ENCODE data around the gene PDLIM1. TPM values are rescaled to one million over a fixed set of nuclear protein-coding genes. Genes with fewer than 3 reads are reported as not detected.

The PDLIM1 gene
- total and polyA plus RNA-seq, 2 of the 13 experiments (the other 11 are each of a cell fraction or from before 2014, with no cell fraction given) = 119 to 123 TPM

DNA sequence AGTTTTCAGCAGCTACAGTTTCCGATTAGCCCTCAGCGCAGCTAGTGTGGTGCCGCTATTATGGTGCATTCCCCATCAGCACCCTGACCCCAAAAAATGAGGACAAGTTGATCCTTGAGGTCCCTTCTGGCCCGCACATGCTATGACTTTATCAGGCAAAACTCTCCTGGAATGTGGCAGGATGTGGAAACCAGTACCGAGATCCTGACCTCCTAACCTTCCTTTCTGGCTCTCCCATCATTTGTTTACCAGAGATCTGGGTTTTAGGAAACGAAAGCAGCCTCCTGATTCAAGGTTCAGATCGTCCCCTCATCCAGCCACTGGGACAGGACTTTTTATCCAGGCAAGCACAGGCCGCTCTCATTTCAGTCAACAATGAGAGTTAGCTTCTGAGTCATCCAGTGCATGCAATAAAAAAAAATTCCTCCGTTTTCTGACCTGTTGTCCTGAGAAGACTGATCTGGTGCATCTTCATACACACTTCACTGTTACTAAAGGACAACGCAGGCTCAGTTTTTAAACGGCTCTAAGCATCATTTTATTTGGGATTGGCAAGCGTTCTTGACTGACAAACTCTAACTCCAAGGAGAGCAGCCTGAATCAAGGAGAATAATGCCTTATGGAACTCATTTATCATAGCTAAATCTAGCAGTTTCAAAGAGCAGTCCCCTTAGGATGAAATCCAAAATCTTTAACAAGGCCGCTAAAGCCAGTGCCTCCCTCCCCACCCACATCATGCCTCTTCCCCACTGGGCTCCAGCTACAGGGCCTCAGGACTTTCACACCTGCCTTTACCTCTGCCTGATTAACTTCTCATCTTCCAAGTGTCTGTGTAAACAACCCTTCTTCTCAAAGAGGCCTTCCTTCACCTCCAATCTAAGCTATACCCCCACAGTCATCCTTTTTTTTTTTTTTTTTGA lies 17.1 kb downstream of the PDLIM1 start (continued):
- TF ChIP-seq, protein P1, sequence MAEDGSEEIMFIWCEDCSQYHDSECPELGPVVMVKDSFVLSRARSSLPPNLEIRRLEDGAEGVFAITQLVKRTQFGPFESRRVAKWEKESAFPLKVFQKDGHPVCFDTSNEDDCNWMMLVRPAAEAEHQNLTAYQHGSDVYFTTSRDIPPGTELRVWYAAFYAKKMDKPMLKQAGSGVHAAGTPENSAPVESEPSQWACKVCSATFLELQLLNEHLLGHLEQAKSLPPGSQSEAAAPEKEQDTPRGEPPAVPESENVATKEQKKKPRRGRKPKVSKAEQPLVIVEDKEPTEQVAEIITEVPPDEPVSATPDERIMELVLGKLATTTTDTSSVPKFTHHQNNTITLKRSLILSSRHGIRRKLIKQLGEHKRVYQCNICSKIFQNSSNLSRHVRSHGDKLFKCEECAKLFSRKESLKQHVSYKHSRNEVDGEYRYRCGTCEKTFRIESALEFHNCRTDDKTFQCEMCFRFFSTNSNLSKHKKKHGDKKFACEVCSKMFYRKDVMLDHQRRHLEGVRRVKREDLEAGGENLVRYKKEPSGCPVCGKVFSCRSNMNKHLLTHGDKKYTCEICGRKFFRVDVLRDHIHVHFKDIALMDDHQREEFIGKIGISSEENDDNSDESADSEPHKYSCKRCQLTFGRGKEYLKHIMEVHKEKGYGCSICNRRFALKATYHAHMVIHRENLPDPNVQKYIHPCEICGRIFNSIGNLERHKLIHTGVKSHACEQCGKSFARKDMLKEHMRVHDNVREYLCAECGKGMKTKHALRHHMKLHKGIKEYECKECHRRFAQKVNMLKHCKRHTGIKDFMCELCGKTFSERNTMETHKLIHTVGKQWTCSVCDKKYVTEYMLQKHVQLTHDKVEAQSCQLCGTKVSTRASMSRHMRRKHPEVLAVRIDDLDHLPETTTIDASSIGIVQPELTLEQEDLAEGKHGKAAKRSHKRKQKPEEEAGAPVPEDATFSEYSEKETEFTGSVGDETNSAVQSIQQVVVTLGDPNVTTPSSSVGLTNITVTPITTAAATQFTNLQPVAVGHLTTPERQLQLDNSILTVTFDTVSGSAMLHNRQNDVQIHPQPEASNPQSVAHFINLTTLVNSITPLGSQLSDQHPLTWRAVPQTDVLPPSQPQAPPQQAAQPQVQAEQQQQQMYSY (CRISPR knock-in tag; IDR thresholded peaks at IDR 0.05) = 0 out of 2 replicates have a peak, but pooled peaks have one; percentile 23
- TF ChIP-seq SMARCE1 (IDR thresholded peaks at IDR 0.05; ENCODE audit: borderline replicate concordance) (no peak), ZNF672 (CRISPR knock-in tag; IDR thresholded peaks at IDR 0.05) (no peak), TEAD3 (CRISPR knock-in tag; optimal IDR thresholded peaks at IDR 0.05; ENCODE audit: borderline replicate concordance) (peak; percentile 99), HDAC1 (CRISPR knock-in tag; IDR thresholded peaks at IDR 0.05) (peak; percentile 88), ZSCAN21 (CRISPR knock-in tag; IDR thresholded peaks at IDR 0.05; ENCODE audit: borderline replicate concordance) (0 out of 2 replicates have a peak, but pooled peaks have one; percentile 51), ZFX (CRISPR knock-in tag; IDR thresholded peaks at IDR 0.05; ENCODE audit: low read depth) (peak; percentile 68), GABPB1 (CRISPR knock-in tag; IDR thresholded peaks at IDR 0.05) (peak; percentile 53), MEF2D (CRISPR knock-in tag; IDR thresholded peaks at IDR 0.05) (no peak; the same call in 1 of the 2 replicates), ZNF232 (CRISPR knock-in tag; IDR thresholded peaks at IDR 0.05; ENCODE audit: borderline replicate concordance) (no peak), ZBTB7B (CRISPR knock-in tag; IDR thresholded peaks at IDR 0.05) (peak; percentile 47; the same call in 1 of the 2 replicates), ZNF556 (CRISPR knock-in tag; IDR thresholded peaks at IDR 0.05; ENCODE audit: borderline replicate concordance) (peak; percentile 74; the same call in 1 of the 2 replicates), FOXJ3 (CRISPR knock-in tag; IDR thresholded peaks at IDR 0.05; ENCODE audit: borderline replicate concordance) (peak; percentile 85; the same call in 1 of the 2 replicates), ZNF709 (CRISPR knock-in tag; IDR thresholded peaks at IDR 0.05) (no peak), NONO (IDR thresholded peaks at IDR 0.05) (no peak), NONO (CRISPR knock-in tag; conservative IDR thresholded peaks at IDR 0.05) (peak; percentile 78)
- TF ChIP-seq, protein P2, sequence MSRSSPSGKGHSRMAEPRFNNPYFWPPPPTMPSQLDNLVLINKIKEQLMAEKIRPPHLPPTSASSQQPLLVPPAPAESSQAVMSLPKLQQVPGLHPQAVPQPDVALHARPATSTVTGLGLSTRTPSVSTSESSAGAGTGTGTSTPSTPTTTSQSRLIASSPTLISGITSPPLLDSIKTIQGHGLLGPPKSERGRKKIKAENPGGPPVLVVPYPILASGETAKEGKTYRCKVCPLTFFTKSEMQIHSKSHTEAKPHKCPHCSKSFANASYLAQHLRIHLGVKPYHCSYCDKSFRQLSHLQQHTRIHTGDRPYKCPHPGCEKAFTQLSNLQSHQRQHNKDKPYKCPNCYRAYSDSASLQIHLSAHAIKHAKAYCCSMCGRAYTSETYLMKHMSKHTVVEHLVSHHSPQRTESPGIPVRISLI (CRISPR knock-in tag; IDR thresholded peaks at IDR 0.05; ENCODE audit: borderline replicate concordance) = peak; percentile 88
- TF ChIP-seq, protein P3, sequence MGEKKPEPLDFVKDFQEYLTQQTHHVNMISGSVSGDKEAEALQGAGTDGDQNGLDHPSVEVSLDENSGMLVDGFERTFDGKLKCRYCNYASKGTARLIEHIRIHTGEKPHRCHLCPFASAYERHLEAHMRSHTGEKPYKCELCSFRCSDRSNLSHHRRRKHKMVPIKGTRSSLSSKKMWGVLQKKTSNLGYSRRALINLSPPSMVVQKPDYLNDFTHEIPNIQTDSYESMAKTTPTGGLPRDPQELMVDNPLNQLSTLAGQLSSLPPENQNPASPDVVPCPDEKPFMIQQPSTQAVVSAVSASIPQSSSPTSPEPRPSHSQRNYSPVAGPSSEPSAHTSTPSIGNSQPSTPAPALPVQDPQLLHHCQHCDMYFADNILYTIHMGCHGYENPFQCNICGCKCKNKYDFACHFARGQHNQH (CRISPR knock-in tag; IDR thresholded peaks at IDR 0.05) = peak; percentile 68; the same call in 1 of the 2 replicates
- TF ChIP-seq, protein P4, sequence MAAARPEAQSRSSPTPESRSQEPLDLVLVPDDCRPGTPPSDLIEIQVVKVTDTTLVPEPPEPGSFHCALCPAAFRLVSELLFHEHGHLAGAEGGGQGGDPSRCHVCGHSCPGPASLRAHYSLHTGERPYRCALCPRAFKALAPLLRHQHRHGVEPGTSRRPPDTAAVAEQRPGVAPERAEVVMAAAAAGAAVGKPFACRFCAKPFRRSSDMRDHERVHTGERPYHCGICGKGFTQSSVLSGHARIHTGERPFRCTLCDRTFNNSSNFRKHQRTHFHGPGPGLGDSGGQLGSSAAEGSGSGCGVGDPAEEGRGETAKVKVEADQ (CRISPR knock-in tag; IDR thresholded peaks at IDR 0.05; ENCODE audit: borderline replicate concordance) = no peak
